Activated CD8-positive, alpha-beta memory T cell treated with anti-CD3 and anti-CD28 coated beads, Interleukin-2, amount 50 U/mL, for 24 hours (primary cell): ENCODE measurements around the gene KRTAP21-2.
"Not testable (repeated sequence)": the region's sequence is repeated elsewhere in the genome, so short reads cannot be mapped to it uniquely, and the experiment has no call there.

Source experiments
- DNase-seq: peaks from one replicate; pipeline ENCODE4 v3.0.0-alpha.2; 2020; ENCODE audit errors: extremely low read depth

Gene KRTAP21-2

DNA sequence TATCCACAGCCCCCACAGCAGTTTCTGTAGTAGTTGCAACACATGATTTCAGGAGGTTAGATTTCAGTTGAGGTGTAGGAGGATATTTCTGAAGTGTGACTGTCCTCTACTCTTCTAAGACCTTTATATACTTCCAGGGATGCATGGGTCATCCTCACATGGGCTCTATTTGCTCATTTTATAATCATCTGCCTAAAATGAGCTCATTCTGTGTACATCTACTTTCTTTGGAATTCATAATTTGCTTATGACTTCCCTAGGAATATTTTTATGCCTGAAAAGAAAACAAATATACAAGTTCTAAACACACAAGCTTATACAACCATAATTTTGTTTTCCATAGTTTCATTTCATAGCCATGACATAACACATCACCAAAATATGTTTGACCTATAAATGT lies at the start of gene KRTAP21-2:
TSS of gene KRTAP21-2 (minus strand) at position 101 of the 400 bp plus-strand sequence. CDS start at position 44, 57 bp downstream.
- no peak for DNase-seq

DNA sequence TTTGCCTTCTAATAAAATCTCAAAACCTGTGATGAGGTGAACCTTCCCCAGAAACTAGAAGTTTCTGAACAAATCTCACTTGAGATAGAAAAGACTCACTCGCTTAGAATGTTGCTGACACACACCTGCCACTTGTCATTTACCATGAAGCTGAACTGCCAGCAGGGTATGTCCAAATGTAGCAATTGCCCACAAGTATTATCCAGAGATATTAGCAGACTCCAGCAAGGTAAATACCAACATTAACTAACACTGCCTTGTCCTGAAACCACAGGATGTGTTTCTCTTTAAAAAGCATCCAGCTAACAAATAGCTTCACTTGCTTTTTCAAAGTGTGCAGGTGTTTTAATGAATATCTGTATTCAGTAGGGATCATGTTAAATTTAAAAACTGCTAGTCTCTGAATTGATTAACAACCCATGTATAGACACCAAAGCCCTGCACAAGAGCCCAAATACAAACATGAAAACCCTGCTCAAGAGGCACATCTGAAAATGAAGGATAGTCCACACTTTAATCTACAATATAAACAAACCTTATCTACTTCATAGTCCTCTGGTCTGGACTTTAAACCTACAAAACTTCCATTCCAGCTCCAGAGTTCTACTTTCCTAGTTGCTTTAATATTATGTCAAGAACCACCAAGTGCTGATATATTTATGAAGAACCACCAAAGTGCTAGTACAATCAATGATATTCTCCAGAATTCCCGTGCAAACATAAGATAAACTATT lies 46.7 kb upstream of the KRTAP21-2 start:
- no peak for DNase-seq

DNA sequence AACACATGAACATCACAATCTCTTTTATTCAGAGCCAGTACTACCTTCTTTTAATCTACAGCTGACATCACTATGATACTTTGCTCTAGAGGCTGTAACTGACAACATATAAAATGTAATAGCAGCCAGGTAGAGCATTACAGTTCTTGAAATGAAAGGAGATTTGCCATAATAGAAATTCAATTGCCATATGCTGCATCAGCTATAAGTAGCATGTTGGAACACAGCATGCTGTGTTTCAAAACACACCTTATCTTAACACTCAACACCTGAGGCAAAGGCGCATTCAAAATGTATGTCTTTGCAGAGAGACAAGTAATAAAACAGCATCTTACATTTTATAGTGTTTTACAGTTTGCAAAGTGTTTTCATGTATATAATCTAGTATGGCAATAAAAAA lies 32.2 kb upstream of the KRTAP21-2 start:
- DNase-seq: no peak

DNA sequence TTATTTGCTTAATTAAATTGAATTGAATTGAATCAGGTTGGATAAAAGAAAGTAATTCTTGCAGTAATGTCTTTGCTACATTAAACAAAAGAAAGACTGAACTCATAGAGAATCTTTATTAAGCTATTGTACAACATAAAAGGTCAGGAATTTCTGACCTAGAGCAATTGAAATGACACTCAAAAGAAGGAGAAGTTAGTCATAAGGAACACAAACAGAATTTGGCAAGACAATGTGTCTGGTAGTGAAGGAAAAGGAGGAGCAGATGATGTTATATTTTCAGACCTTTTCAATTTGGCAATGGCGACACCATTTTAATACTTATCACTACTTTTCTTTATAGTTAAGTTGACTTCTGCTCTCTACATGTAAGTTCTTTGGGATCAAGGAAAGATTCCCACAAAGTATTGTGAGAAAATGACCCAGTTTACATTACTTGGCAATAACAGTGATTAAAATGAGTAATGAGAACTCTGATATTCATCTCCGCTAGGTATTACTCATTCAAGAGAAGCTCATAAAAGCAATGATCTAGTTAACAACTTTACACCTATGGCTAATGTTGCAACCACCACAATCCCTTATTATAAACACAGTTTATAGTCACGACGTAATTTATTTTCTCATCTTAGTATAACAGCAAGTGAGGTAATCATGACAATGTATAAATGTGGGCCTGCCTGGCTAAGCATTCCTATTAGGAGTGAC lies 22.8 kb upstream of the KRTAP21-2 start:
- DNase-seq: no peak

DNA sequence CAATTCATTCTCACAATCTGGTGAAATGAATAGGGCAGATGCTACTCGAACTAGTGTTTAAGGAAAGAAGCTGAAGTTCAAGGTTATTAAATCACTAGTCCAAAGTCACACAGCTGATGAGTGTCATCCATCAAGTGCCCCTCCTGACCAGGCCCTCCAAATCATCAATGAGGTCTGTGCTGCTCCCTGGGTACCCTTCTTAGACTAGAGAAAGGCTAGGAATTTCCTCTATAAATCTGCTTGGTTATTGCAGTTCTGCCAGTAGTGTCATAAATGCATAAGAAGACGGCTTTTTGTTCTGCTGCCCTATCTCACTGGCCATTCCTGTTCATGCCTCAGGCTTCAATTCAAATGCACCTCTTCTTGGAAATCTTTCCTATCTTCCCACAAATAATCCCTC lies 13.7 kb upstream of the KRTAP21-2 start:
- DNase-seq: no peak

DNA sequence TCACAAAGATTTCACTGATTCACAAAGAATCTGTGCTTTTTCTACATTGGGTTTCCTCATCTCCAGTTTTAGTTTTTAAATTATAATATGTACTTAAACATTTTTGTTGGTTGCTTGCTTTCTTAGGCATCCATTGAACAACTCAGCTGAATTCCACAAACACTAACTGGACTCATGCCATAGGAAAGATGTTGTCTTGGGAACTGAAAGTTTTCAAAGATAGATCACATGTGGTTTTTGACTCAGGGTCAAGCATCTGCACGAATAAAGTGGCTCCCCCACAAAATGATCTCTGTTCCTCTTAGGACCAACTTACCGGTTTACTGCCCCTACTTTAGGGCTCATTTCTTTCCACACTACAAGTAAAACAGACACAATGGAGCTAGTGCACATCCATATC lies 11.2 kb upstream of the KRTAP21-2 start:
- DNase-seq: no peak

DNA sequence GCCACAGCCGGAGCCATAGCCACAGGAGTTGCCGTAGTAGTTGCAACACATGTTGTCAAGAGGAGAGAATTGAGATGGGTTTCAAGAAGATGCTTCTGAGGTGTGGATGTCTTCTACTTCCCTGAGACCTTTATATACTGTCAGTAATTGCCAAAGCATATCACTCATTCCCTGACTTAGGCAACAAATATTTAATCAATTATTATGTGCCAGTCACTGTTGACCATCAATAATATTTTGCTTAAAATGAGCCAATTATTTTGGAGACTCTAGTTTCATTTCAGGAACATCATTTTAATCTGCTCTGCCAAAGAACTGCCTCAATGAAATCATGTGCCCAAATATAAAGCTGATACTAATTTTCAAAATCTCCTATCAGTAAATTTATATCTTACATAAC lies 8.3 kb upstream of the KRTAP21-2 start, which contains the start of gene KRTAP21-1:
TSS of gene KRTAP21-1 (minus strand) at position 101 of the 400 bp plus-strand sequence. CDS start at position 51, 50 bp downstream.
- DNase-seq: not testable (repeated sequence)

DNA sequence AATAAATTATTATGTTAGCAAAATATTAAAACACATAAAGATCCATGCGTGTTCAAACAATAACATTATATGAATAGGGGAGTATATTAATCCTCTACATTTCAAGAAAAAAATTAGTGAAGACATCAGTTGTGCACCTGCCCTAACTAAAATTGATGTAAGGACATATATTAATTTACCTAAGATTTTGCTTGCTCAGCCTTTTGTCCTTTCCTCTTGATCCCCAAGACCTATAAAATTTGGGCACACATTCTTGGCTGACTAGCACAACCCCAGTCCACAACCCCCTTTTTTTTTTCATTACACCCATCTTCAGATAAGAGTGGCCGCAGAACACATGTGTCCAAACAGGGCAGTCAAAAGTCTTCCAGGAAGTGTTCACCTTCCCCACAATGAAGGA lies 6.6 kb downstream of the KRTAP21-2 start:
- DNase-seq: no peak

DNA sequence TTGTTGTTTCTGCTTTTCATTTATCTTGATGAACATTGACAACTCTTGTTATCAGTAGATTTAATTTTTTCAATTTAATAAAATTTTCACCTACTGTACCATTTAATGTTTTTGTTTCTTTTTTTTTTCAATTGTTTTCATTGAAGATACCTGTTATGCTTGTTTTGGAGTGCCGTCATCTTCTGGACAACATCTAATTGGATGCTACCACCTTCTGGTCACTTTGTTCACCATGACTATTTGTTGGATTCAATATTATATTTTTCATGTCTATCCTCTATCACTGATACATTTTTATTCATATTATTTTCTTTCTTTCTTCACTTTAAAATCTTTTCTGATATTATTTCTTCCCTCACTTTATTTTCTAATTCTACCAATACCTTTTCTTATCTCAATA lies 14.0 kb downstream of the KRTAP21-2 start:
- no peak for DNase-seq

DNA sequence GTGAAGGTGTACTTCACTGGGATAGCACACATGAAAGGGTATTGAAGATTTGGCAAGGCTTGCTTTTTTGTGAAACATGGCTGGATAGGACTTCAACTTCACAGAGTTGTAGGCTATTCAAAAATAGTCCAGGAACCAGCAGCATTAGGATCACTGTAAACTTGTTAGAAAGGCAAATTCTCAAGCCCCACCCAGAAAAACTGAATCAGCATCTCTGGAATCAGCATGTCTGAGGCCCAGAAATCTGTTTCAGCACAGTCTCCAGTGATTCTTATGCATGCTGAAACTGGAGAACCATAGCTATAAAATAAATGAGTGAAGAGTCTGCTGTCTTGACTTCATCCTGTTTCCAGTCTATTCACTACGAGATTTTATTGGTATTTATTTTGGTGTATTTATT lies 20.3 kb downstream of the KRTAP21-2 start:
- DNase-seq: no peak

DNA sequence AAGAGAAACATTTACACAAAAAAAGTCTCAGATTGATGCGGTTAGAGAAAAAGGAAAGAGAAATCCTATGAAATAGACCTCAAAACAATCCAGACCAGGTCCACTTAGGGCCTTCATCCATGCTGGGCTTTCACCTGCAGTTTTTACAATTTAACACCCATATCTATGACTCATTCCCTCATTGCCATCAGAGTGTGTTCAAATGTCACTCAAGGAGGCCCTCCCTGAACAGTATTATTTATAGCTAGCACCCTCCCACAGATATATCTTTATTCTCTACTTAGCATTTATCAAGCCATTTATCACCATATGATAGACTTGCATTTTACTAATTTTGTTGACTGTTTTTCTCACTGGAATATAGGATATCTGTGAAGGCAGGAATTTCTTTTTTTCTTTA lies 27.7 kb downstream of the KRTAP21-2 start:
- DNase-seq: no peak

DNA sequence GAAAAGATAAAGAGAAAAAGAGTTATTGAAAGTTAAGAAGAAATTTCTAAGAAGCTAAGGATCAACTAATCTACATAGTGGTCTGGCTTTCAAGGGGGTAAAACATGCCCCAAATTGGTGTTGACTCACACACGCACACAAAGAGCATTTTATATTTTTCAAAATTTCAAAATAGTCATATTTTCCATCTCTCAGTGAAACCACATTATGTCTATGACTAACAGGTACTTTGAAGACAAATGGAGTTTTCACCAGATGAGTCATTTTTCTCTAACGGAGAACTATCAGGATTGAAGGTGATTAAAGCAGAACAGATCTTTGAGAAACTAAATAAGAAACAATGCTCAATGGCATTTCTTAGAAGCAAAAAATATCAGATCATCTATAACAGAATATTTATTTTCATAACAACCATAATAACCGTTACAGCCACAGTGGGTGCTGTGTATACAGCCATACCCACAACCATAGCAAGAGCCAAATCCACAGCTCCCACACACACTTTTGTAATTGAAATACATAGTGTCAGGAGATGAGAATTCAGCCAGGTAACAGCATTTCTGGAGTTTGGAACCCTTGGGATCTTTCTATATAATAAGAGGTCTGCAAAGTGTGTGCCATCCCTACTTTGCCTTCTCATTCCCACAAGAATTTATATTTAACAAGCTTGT lies 28.7 kb downstream of the KRTAP21-2 start, which contains the start of gene KRTAP21-3:
TSS of gene KRTAP21-3 (minus strand) at position 539 of the 671 bp plus-strand sequence. CDS start at position 521, 18 bp downstream.
- no peak for DNase-seq

DNA sequence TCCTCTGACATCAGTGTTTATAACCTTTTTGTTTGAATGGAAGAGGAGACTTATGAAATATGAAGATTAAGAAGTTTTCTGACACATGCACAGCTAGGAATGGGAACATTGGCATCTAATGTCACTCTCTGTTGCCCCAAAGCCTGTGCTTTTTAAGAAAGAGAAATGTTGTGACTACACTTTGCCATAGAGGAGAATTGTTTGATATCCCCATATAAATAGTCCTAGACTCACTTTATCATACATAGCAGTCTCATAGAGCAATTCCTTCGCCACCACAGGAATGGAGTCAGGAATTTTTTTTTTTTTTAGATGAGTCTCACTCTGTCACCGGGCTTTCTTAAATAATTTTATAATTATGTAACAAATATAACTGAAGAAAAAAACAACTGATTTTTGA lies 30.0 kb downstream of the KRTAP21-2 start:
- DNase-seq: no peak

DNA sequence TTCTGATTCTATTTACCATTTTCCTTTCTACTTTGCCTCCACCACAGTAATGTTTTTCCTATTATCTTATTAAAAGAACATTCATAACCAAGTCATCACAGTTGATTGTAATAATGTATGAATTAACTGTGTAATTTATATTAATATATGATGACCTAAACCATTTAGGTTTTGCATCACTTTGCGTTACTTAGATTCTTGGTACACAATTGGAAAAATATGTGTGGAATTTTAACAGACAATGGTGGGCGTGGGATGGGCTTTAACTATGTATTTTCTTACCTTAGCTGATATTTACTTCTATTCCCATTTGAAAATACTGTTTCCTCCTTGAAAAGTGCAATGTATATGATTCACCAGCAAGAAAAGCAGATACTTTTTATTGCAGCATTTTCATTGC lies 32.1 kb downstream of the KRTAP21-2 start:
- DNase-seq: no peak

DNA sequence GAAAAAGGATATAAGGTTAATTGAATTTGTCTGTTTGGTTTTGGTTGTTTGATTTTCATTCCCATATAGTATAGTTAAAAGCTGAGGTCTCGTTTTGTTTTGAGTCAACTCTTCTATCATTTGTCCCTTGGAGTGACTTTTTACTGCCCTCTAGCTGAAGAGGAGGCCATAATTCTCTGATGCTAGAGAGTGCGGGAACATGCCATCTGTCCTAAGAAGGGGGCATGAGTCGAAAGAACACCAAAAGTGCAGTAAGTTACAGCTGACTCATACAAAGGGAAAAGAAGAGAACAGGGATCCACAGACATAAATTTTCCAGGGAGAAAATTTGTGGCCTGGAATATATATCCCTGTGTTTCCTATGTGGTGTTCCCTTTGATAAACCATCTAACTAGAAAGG lies 32.6 kb downstream of the KRTAP21-2 start:
- no peak for DNase-seq

DNA sequence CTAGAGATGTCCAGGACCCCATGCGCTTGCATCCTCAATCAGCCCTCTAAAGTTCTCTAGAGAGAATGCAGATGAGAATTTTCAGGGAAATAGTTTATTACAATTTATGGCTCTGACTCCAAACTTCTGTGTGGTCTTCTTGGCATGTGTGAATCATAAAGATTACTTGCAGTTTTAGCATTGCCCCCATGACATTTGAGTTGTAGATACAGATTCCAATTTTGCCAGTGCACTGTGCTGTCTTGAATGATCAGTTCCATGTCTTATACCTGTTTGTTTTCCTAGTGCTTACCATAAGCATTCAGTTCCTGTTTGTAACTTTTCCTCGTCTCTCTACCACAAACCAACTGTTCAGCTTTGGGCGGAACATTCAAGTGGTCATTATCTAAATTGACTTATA lies 33.3 kb downstream of the KRTAP21-2 start:
- no peak for DNase-seq

DNA sequence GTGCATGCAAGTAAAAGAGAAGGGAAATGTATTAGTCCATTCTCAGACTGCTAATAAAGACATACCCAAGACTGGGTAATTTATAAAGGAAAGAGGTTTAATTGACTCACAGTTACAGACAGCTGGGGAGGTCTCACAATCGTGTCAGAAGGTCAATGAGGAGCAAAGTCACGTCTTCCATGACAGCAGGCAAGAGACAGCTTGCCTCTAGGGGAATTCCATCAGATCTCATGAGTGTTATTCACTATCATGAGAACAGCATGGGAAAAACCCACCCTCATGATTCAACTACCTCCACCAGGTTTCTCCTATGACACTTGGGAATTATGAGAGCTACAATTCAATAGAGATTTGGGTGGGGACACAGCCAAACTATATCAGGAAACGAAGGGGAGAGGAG lies 36.6 kb downstream of the KRTAP21-2 start:
- no peak for DNase-seq

DNA sequence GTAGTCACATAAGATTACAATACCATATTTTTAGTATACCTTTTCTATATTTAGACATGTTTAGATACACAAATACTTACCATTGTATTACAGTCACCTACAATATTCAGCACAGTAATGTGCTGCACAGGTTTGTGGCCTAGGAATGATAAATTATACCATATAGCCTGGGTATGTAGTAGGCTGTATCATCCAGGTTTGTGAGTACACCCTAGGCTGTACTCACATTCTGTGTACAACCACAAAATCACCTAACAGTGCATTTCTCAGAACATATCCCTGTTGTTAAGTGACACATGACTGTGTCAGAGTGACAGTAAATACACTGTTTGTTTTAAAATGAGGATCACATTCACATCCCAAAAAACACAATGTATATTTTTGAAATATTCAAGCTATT lies 39.6 kb downstream of the KRTAP21-2 start:
- no peak for DNase-seq
